ENCODE results near the gene NCBP2. TPM values are rescaled to one million over a fixed set of nuclear protein-coding genes. Genes with fewer than 3 reads are reported as not detected.

NCBP2 gene
- total RNA-seq, 1 experiment from 2014 or later: 120 TPM

DNA sequence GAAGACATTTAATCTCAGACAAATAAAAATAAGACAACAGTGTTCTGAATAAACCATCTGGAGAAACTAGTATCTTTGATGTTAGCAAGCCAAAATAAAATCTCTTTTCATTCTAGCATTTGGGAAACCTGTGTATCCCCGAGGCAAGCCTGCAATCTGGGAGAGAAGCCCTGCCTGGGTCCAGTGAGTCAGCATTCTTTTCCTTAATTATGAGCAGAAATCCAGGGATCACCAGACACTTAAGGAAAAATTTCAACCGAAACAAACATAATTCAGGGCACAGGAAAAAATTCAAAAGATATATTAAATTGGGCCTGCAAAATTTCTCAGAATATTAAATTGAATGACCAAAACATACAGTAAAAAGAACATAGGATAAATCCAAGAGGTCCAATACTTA lies 4.2 kb downstream of the NCBP2 start:
- H2BK20ac ChIP-seq (ENCODE audit: low read depth, low read length, poor library complexity, severe bottlenecking): no peak overlapping the region
- H3K23me2 ChIP-seq (ENCODE audit: insufficient read length, low read depth, low read length, poor library complexity, severe bottlenecking): peaks cover 6% of the 10 kb centered on the region
- TF ChIP-seq, protein P1, sequence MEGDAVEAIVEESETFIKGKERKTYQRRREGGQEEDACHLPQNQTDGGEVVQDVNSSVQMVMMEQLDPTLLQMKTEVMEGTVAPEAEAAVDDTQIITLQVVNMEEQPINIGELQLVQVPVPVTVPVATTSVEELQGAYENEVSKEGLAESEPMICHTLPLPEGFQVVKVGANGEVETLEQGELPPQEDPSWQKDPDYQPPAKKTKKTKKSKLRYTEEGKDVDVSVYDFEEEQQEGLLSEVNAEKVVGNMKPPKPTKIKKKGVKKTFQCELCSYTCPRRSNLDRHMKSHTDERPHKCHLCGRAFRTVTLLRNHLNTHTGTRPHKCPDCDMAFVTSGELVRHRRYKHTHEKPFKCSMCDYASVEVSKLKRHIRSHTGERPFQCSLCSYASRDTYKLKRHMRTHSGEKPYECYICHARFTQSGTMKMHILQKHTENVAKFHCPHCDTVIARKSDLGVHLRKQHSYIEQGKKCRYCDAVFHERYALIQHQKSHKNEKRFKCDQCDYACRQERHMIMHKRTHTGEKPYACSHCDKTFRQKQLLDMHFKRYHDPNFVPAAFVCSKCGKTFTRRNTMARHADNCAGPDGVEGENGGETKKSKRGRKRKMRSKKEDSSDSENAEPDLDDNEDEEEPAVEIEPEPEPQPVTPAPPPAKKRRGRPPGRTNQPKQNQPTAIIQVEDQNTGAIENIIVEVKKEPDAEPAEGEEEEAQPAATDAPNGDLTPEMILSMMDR (conservative IDR thresholded peaks at IDR 0.05): no peak
- H3K27me3 ChIP-seq (ENCODE audit: insufficient read depth, low read length): no peaks in the 10 kb centered on the region
- no CpG with 5 or more reads among the region's 2 CpGs for WGBS (ENCODE audit: extremely low coverage, insufficient read length, low lambda C conversion rate)
- H3T11ph ChIP-seq (ENCODE audit: low read length): no peak overlapping the region
- H4K20me1 ChIP-seq (ENCODE audit: control insufficient read depth, insufficient read depth, insufficient read length): no peaks in the 10 kb centered on the region
- H3K14ac ChIP-seq (ENCODE audit: insufficient read depth, low read length): no peak overlapping the region
- Mint-ChIP-seq H3K27ac (peak overlapping the region in 1 of 3 experiments; percentile 74; a peak in 3 of 7 replicates), H3K36me3 (ENCODE audit: insufficient read depth in 1 of 3, low read depth in 3 of 3) (peaks cover 43 to 76% (median 54%) of the 10 kb centered on the region in 3 experiments; a peak in 6 of 7 replicates), H3K27me3 (ENCODE audit: low read depth) (peaks cover 2% of the 10 kb centered on the region; the same call in 1 of the 2 replicates), H3K4me3 (no peak overlapping the region), H3K4me1 (peaks cover 4 to 16% of the 10 kb centered on the region in 2 experiments), H3K9me3 (no peaks in the 10 kb centered on the region; a peak in 1 of 5 replicates)
- H3K79me1 ChIP-seq (ENCODE audit: insufficient read depth, low read depth, low read length, poor library complexity, severe bottlenecking): peaks cover 3% of the 10 kb centered on the region
- no peak overlapping the region for H3K27ac ChIP-seq (ENCODE audit: insufficient read length, low read depth, low read length)
- no peak for DNase-seq
- peaks cover 12% of the 10 kb centered on the region; the same call in 1 of the 2 replicates for H3K79me2 ChIP-seq (ENCODE audit: insufficient read depth, low read length)
- H3K4ac ChIP-seq (ENCODE audit: low read depth, low read length): no peak overlapping the region
- no peak overlapping the region for H3K56ac ChIP-seq (ENCODE audit: insufficient read length, low read depth, low read length)
- no peak overlapping the region for H2BK5ac ChIP-seq (ENCODE audit: insufficient read length, low read length)
- H3K4me2 ChIP-seq (ENCODE audit: insufficient read depth, insufficient read length, low read length): no peak overlapping the region
- no peak overlapping the region for H2BK12ac ChIP-seq (ENCODE audit: insufficient read length, low read depth, low read length)
- H3K9me3 ChIP-seq (ENCODE audit: control insufficient read depth, low read depth, low read length): no peaks in the 10 kb centered on the region
- H3K23ac ChIP-seq (ENCODE audit: insufficient read length, low read depth, low read length): no peak overlapping the region
- H2AFZ ChIP-seq (ENCODE audit: low read length): no peak overlapping the region
- no peak overlapping the region for H2BK15ac ChIP-seq (ENCODE audit: low read depth, low read length)
- H2AK5ac ChIP-seq (ENCODE audit: insufficient read length, low read length): no peak overlapping the region
- H4K5ac ChIP-seq (ENCODE audit: insufficient read length, low read depth, low read length): no peak overlapping the region
- no peak overlapping the region for H2BK120ac ChIP-seq (ENCODE audit: low read depth, low read length, poor library complexity, severe bottlenecking)
- H3K4me1 ChIP-seq (ENCODE audit: insufficient read depth, low read length): no peaks in the 10 kb centered on the region
- no peak overlapping the region for H3K9ac ChIP-seq (ENCODE audit: extremely low read depth, insufficient read length, low read length)
- H4K8ac ChIP-seq (replicated peaks; ENCODE audit: insufficient read length, low read depth, low read length): no peak overlapping the region
- H3K18ac ChIP-seq (ENCODE audit: insufficient read length, low read depth, low read length): no peak overlapping the region
- H4K91ac ChIP-seq (ENCODE audit: insufficient read length, low read depth, low read length): no peak overlapping the region
